ENCODE data around the gene GSTP1. TPM values are rescaled to one million over a fixed set of nuclear protein-coding genes. Genes with fewer than 3 reads are reported as not detected.

GSTP1 gene
- total RNA-seq, 2 donors from 2014 or later = 543 to 842 TPM

DNA sequence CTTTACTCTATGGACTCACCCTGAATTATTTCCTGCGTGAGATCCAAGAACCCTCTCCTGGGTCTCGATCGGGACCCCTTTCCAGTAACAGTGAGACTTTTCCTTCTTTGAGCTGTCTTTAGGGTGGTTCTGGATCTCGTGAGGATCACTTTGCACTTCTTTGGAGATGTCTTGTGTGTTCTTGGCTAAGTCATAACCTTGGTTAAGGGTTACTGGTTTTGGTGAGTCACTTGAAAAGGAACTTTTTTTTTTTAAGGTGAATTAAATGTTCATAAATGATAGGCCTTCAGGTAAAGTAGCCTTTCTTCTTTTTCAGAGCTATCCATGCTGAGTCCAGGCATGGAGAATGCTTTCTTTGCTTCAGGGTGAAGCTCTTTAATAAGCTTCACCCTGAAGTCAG lies 19.4 kb upstream of the GSTP1 start:
- Histone ChIP-seq H3K36me3 (no peaks in the 10 kb centered on the region), H3K9ac (ENCODE audit: low read depth in 2 of 2, low read length in 2 of 2) (no peak overlapping the region), H3K4me3 (no peak overlapping the region), H3K27ac (no peak overlapping the region), H3K27me3 (no peaks in the 10 kb centered on the region), H3K4me1 (peaks cover 1% of the 10 kb centered on the region), H3K9me3 (no peaks in the 10 kb centered on the region)
- TF ChIP-seq, protein P1, sequence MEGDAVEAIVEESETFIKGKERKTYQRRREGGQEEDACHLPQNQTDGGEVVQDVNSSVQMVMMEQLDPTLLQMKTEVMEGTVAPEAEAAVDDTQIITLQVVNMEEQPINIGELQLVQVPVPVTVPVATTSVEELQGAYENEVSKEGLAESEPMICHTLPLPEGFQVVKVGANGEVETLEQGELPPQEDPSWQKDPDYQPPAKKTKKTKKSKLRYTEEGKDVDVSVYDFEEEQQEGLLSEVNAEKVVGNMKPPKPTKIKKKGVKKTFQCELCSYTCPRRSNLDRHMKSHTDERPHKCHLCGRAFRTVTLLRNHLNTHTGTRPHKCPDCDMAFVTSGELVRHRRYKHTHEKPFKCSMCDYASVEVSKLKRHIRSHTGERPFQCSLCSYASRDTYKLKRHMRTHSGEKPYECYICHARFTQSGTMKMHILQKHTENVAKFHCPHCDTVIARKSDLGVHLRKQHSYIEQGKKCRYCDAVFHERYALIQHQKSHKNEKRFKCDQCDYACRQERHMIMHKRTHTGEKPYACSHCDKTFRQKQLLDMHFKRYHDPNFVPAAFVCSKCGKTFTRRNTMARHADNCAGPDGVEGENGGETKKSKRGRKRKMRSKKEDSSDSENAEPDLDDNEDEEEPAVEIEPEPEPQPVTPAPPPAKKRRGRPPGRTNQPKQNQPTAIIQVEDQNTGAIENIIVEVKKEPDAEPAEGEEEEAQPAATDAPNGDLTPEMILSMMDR (IDR thresholded peaks at IDR 0.05) = no peak
- no peak for DNase-seq
- intact Hi-C loops (cut with DNase I) = no loop called here

DNA sequence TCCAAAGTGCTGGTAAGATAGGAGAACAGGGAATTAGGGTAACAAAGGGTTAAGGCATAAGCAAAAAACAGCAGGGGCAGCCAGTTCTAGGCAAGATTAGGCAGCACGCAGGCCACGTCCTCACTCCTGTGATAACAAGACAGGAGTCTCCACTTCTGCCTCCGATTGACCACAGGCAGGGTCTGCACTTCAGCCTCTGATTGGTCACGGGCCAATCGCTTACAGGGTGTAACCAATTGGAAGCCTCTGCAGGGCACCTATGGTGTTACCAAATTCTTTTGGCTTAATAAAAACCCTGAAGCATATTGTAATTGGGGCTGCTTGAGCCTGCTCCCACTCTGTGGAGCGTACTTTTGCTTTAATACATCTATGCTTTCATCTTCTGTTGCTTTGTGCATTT lies 12.2 kb upstream of the GSTP1 start:
- TF ChIP-seq, protein P1 (IDR thresholded peaks at IDR 0.05) = no peak
- intact Hi-C loops (cut with DNase I) = no loop called here

DNA sequence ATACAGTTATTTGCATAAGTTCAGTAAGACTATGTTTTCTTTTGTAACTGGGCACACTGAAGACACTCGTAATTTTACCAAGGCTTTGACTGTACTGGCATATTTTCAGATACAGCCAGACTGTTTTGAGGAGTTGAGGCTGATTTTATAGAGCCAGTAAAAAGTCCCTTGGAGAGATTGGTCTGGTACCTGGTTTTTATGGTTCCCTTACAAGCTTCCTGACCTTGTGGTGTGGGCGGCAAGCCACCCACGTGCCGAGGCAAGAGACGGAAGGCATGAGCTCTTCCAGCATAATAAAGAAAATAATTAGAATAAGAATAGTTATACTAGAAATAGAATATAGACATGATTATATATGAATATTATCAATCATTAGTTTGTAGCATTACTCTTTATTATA lies 11.3 kb upstream of the GSTP1 start:
- H3K9ac ChIP-seq (ENCODE audit: low read depth in 2 of 2, low read length in 2 of 2) = no peak overlapping the region
- TF ChIP-seq, protein P1 (IDR thresholded peaks at IDR 0.05) = no peak
- no peak for DNase-seq
- intact Hi-C loops (cut with DNase I) = no loop called here
- H3K27ac ChIP-seq = no peak overlapping the region
- H3K4me1 ChIP-seq = no peaks in the 10 kb centered on the region
- no peaks in the 10 kb centered on the region for H3K36me3 ChIP-seq
- no peak overlapping the region for H3K4me3 ChIP-seq
- no peaks in the 10 kb centered on the region for H3K27me3 ChIP-seq
- no peaks in the 10 kb centered on the region for H3K9me3 ChIP-seq

More for the DNA sequence above, 12.2 kb upstream of the GSTP1 start:
- H3K4me3 ChIP-seq = no peak overlapping the region
- DNase-seq = no peak
- no peaks in the 10 kb centered on the region for H3K4me1 ChIP-seq
- no peak overlapping the region for H3K9ac ChIP-seq (ENCODE audit: low read depth in 2 of 2, low read length in 2 of 2)
- no peaks in the 10 kb centered on the region for H3K27me3 ChIP-seq
- H3K27ac ChIP-seq = no peak overlapping the region
- no peaks in the 10 kb centered on the region for H3K9me3 ChIP-seq
- no peaks in the 10 kb centered on the region for H3K36me3 ChIP-seq

DNA sequence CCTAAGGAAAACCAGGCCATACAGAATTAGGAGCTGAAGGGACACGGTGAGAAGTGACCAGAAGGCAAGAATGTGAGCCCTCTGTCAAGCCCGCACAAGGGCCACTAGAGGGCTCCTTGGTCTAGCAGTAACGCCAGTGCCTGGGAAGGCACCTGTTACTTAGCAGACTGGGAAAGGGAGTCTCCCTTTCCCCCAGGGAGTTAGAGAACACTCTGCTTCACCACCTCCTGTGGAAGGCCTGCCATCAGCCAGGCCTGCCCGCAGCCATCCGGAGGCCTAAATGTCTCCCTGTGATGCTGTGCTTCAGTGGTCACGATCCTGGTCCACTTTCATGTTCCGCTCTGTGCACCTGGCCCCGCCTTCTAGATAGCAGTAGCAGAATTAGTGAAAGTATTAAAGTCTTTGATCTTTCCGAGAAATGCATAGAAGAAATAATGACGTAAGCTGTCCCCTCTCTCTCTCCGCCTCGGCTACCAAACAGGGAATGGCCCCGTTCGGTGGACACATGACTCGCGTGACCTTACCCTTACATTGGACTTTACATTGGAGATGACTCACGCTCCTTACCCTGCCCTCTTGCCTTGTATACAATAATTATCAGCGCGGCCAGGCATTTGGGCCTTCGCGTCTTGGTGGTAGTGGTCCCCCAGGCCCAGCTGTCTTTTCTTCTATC lies 10.7 kb upstream of the GSTP1 start:
- intact Hi-C loops (cut with DNase I) = no loop called here
- Histone ChIP-seq H3K9ac (ENCODE audit: low read depth in 2 of 2, low read length in 2 of 2) (no peak overlapping the region), H3K36me3 (no peaks in the 10 kb centered on the region), H3K4me1 (no peaks in the 10 kb centered on the region), H3K27ac (no peak overlapping the region), H3K4me3 (no peak overlapping the region), H3K9me3 (no peaks in the 10 kb centered on the region), H3K27me3 (no peaks in the 10 kb centered on the region)
- TF ChIP-seq, protein P1 (IDR thresholded peaks at IDR 0.05) = peak; percentile 78
- DNase-seq = peak; percentile 64

DNA sequence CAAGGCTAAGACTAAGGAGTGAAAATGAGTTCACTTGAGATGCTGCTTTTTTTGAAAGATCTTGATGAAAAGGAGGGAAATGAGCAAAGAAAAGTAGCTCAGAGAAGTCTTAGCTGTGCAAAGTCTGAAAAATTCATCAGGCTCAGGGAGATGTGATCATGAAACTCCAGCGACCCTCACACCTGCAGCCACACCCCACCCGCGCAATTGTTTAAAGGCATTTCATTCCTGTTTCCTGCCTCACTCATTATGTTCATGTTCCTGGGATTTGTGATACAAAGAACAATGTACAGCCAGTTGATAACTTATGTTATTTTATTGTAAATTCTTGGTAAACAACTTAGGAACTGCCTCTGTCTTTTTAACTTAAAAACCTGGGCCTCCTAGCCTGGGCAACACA lies 8.7 kb upstream of the GSTP1 start:
- no peaks in the 10 kb centered on the region for H3K9me3 ChIP-seq
- H3K9ac ChIP-seq (ENCODE audit: low read depth in 2 of 2, low read length in 2 of 2) = no peak overlapping the region
- TF ChIP-seq, protein P1 (IDR thresholded peaks at IDR 0.05) = no peak
- H3K27me3 ChIP-seq = no peaks in the 10 kb centered on the region
- intact Hi-C loops (cut with DNase I) = no loop called here
- no peaks in the 10 kb centered on the region for H3K36me3 ChIP-seq
- no peak overlapping the region for H3K27ac ChIP-seq
- no peak for DNase-seq
- no peak overlapping the region for H3K4me3 ChIP-seq
- no peaks in the 10 kb centered on the region for H3K4me1 ChIP-seq

Data from colonic mucosa (tissue), 4 donors.